ENCODE results near the gene PNPLA6.

PNPLA6 gene

GRCh38 chr19:7605490-7606222 lies 70.1 kb downstream of the PNPLA6 start:
- DNase-seq = no peak

DNA sequence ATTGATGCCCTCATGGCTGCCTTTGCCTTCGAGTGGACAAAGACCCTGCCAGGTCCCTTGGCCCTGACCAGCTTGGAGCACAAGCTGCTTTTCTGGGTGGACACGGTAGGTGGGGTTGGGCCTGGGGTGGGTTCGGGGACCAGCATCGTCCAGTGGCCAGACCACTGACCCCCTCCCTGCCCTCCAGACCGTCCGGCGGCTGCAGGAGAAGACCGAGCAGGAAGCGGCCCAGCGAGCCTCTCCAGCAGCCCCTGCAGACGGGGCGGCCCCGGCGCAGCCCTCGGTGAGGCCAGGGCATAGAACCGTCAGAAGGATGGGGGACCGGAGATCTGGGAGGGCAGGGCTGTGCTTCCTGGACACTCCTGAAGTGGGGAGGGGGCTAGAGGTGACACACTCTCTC lies 70.8 kb downstream of the PNPLA6 start:
- DNase-seq = no peak

- DNase-seq = no peak
Observed at GRCh38 chr19:7607212-7607873, 71.8 kb downstream of the PNPLA6 start.

DNA sequence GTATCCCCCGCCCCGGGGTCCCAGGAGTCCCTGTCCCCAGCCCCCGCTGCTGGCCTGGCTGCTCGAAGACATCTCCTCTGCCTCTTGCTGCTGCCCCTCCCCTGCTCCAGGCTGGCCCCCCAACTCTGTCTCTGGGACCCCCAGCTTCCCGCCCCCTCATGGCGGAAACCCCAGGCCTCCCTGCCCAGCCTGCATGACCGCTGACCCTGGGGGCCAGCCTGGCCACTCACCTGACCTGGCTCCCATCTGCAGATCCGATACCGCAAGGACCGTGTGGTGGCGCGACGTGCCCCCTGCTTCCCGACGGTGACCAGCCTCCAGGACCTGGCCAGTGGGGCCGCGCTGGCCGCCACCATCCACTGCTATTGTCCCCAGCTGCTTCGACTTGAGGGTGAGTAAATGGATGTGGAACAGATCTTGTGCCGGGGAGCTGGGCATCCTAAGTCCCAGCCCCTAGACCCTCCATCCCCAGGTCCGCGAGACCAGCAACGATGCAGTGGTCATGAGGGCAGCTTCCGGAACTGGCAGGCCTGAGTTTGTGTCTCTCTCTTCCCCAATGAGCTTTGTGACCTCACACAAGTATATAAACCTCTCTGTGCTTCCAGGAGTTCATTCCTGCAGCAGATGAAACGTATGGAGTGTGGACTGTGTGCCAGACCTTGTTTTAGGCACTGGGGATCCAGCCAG lies 72.5 kb downstream of the PNPLA6 start:
- DNase-seq = no peak

DNA sequence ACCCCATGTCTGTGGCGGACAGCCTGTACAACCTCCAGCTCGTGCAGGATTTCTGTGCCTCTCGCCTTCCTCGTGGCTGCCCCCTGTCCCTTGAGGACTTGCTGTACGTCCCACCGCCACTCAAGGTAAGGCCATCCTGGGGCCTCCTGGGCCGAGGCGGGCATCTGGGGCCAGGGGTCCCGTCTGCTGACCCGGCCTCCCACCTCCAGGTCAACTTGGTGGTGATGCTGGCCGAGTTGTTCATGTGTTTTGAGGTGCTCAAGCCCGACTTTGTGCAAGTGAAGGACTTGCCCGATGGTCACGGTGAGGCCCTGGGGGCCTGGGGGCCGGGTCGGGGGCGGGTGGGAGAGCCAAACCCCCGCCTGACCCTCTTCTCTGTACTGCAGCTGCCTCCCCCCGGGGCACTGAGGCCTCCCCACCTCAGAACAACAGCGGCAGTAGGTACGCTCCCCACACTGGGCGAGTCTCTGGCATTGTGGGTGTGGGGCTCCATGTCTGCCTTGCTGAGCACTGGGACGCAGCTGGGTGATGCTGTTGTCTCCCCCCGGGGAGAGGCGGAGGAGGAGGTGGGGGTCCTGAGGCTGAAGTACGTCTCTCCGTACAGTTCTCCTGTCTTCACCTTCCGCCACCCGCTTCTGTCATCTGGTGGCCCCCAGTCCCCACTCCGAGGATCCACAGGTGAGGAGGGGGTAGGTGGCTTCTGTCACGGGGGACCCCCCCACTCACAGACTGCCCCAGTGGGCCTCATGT lies 75.1 kb downstream of the PNPLA6 start:
- DNase-seq = no peak

Measured in NCI-H1092 (cell line).